ENCODE results near the gene MGST2. TPM values are rescaled to one million over a fixed set of nuclear protein-coding genes. Genes with fewer than 3 reads are reported as not detected.

The MGST2 gene
- total RNA-seq, 1 donor from 2014 or later = 35.8 TPM

GRCh38 chr4:139675651-139676050, 10.0 kb downstream of the MGST2 start:
- H3K27me3 ChIP-seq (ENCODE audit: control insufficient read depth, insufficient read depth, low read length) = no peaks in the 10 kb centered on the region
- DNase-seq (ENCODE audit: low read depth) = no peak
- TF ChIP-seq CTCF (IDR thresholded peaks at IDR 0.05; ENCODE audit: insufficient read depth, low read length, poor library complexity, severe bottlenecking) = no peak

DNA sequence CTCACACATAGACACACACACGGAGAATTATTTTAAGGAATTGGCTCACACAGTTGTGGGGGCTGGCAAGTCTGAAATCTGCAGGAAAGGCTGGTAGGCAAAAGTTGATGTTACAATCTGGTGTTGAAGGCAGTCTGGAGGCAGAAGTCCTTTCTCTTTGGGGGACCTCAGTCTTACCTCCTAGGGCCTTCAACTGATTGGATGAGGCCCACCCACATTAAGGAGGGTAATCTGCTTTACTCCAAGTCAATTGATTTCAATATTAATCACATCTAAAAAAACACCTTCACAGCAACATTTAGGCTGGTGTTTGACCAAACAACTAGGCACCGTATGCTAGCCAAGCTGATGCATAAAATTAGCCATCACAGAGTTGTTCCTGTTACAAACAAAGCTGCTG, 10.7 kb downstream of the MGST2 start:
- Histone ChIP-seq H3K4me3 (ENCODE audit: low read depth, low read length) (no peak overlapping the region), H3K36me3 (ENCODE audit: control insufficient read depth, insufficient read depth, low read length) (no peaks in the 10 kb centered on the region), H3K27me3 (ENCODE audit: control insufficient read depth, insufficient read depth, low read length) (no peaks in the 10 kb centered on the region)
- no peak for TF ChIP-seq CTCF (IDR thresholded peaks at IDR 0.05; ENCODE audit: insufficient read depth, low read length, poor library complexity, severe bottlenecking)
- no peak for DNase-seq (ENCODE audit: low read depth)

More at GRCh38 chr4:139675651-139676050, 10.0 kb downstream of the MGST2 start:
- H3K36me3 ChIP-seq (ENCODE audit: control insufficient read depth, insufficient read depth, low read length) = no peaks in the 10 kb centered on the region
- no peak overlapping the region for H3K4me3 ChIP-seq (ENCODE audit: low read depth, low read length)

DNA sequence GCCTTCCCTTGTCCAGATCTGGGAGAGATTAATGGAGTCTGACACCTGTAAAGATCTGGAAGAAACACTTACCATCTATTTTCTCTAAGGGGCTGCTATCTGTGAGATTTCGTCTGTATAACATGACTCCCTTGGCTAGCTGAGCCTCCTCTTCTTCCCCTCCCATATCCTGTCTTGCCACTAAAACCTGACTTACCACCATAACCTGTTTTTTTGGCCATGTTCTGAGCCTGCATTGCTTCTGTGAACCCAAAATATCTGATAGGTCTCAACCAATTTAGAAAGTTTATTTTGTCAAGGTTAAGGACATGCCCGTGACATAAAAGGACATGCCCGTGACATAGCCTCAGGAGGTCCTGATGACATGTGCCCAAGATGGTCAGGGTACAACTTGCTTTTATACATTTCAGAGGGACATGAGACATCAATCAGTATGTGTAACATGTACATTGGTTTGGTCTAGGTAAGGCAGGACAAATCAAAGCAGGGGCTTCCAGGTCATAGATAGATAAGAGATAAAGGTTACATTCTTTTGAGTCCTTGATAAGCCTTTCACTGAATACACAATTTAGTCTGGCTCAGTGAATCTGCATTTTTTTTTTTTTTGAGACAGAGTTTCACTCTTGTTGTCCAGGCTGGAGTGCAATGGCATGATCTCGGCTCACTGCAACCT, 11.4 kb downstream of the MGST2 start:
- Histone ChIP-seq H3K4me3 (ENCODE audit: low read depth, low read length) (no peak overlapping the region), H3K27me3 (ENCODE audit: control insufficient read depth, insufficient read depth, low read length) (no peaks in the 10 kb centered on the region), H3K36me3 (ENCODE audit: control insufficient read depth, insufficient read depth, low read length) (no peaks in the 10 kb centered on the region)
- no peak for TF ChIP-seq CTCF (IDR thresholded peaks at IDR 0.05; ENCODE audit: insufficient read depth, low read length, poor library complexity, severe bottlenecking)
- DNase-seq (ENCODE audit: low read depth) = no peak

- TF ChIP-seq CTCF (IDR thresholded peaks at IDR 0.05; ENCODE audit: insufficient read depth, low read length, poor library complexity, severe bottlenecking) = no peak
- no peak for DNase-seq (ENCODE audit: low read depth)
- Histone ChIP-seq H3K4me3 (ENCODE audit: low read depth, low read length) (no peak overlapping the region), H3K27me3 (ENCODE audit: control insufficient read depth, insufficient read depth, low read length) (no peaks in the 10 kb centered on the region), H3K36me3 (ENCODE audit: control insufficient read depth, insufficient read depth, low read length) (peaks cover 2% of the 10 kb centered on the region)
These were observed 16.7 kb downstream of the MGST2 start for GRCh38 chr4:139682309-139682708.

GRCh38 chr4:139682741-139683151, 17.1 kb downstream of the MGST2 start:
- peaks cover 2% of the 10 kb centered on the region for H3K36me3 ChIP-seq (ENCODE audit: control insufficient read depth, insufficient read depth, low read length)
- H3K27me3 ChIP-seq (ENCODE audit: control insufficient read depth, insufficient read depth, low read length) = no peaks in the 10 kb centered on the region
- TF ChIP-seq CTCF (IDR thresholded peaks at IDR 0.05; ENCODE audit: insufficient read depth, low read length, poor library complexity, severe bottlenecking) = no peak
- no peak for DNase-seq (ENCODE audit: low read depth)
- H3K4me3 ChIP-seq (ENCODE audit: low read depth, low read length) = no peak overlapping the region

DNA sequence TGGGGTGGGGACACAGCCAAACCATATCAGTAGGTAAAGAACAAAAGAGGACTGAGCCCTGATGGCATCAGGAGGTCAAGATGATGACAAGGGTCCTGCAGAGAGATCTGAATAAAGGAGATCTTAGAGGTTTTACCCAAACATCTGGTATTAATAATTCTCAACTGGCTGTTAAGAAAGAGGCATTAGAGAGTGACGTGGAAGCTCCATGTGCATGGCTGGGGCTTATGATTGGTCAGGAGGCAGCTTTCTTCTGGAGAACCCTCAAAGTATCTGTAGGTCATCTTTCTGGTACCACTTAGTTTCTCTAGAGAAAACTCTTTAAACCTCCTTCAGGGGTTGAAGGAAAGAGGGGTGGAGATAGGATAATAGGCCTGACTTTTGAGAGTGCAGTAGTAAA, 18.7 kb downstream of the MGST2 start:
- H3K36me3 ChIP-seq (ENCODE audit: control insufficient read depth, insufficient read depth, low read length) = peaks cover 2% of the 10 kb centered on the region
- H3K27me3 ChIP-seq (ENCODE audit: control insufficient read depth, insufficient read depth, low read length) = no peaks in the 10 kb centered on the region
- TF ChIP-seq CTCF (IDR thresholded peaks at IDR 0.05; ENCODE audit: insufficient read depth, low read length, poor library complexity, severe bottlenecking) = no peak
- no peak overlapping the region for H3K4me3 ChIP-seq (ENCODE audit: low read depth, low read length)
- no peak for DNase-seq (ENCODE audit: low read depth)
